ENCODE results near the gene HHAT. TPM values are rescaled to one million over a fixed set of nuclear protein-coding genes. Genes with fewer than 3 reads are reported as not detected.
"Not testable (repeated sequence)": the region's sequence is repeated elsewhere in the genome, so short reads cannot be mapped to it uniquely, and the experiment has no call there.

The HHAT gene
- polyA plus RNA-seq, 4 donors = 12.7 to 14.2 (median 13.9) TPM

- not testable (repeated sequence) for DNase-seq (ENCODE audit: low read depth in 4 of 4, low spot score in 2 of 4)
Observed at GRCh38 chr1:210354305-210354704, 25.6 kb downstream of the HHAT start.

GRCh38 chr1:210358626-210359025 lies 29.9 kb downstream of the HHAT start:
- no peak for DNase-seq (ENCODE audit: low read depth in 4 of 4, low spot score in 2 of 4)

- no peak for DNase-seq (ENCODE audit: low read depth in 4 of 4, low spot score in 2 of 4)
Observed at GRCh38 chr1:210359255-210359654, 30.6 kb downstream of the HHAT start.

GRCh38 chr1:210360852-210361477 lies 32.3 kb downstream of the HHAT start:
- peak in 1 of 4 donors; percentile 49 for DNase-seq (ENCODE audit: low read depth in 4 of 4, low spot score in 2 of 4)

- DNase-seq (ENCODE audit: low read depth in 4 of 4, low spot score in 2 of 4) = no peak
Observed at GRCh38 chr1:210361665-210362064, 33.0 kb downstream of the HHAT start.

GRCh38 chr1:210362526-210362925 lies 33.8 kb downstream of the HHAT start:
- no peak for DNase-seq (ENCODE audit: low read depth in 4 of 4, low spot score in 2 of 4)

- DNase-seq (ENCODE audit: low read depth in 4 of 4, low spot score in 2 of 4) = no peak
Observed at GRCh38 chr1:210363119-210363518, 34.4 kb downstream of the HHAT start.

- no peak for DNase-seq (ENCODE audit: low read depth in 4 of 4, low spot score in 2 of 4)
Observed at GRCh38 chr1:210364479-210364878, 35.8 kb downstream of the HHAT start.

GRCh38 chr1:210366767-210367166 lies 38.1 kb downstream of the HHAT start:
- DNase-seq (ENCODE audit: low read depth in 4 of 4, low spot score in 2 of 4) = no peak

- no peak for DNase-seq (ENCODE audit: low read depth in 4 of 4, low spot score in 2 of 4)
Observed at GRCh38 chr1:210367566-210367965, 38.9 kb downstream of the HHAT start.

- DNase-seq (ENCODE audit: low read depth in 4 of 4, low spot score in 2 of 4) = no peak
Observed at GRCh38 chr1:210369425-210369824, 40.7 kb downstream of the HHAT start.

- DNase-seq (ENCODE audit: low read depth in 4 of 4, low spot score in 2 of 4) = no peak
Observed at GRCh38 chr1:210371916-210372315, 43.2 kb downstream of the HHAT start.

GRCh38 chr1:210372491-210372890 lies 43.8 kb downstream of the HHAT start:
- DNase-seq (ENCODE audit: low read depth in 4 of 4, low spot score in 2 of 4) = no peak

GRCh38 chr1:210372931-210373627 lies 44.4 kb downstream of the HHAT start:
- no peak for DNase-seq (ENCODE audit: low read depth in 4 of 4, low spot score in 2 of 4)

- no peak for DNase-seq (ENCODE audit: low read depth in 4 of 4, low spot score in 2 of 4)
Observed at GRCh38 chr1:210373628-210373877, 44.9 kb downstream of the HHAT start.

- no peak for DNase-seq (ENCODE audit: low read depth in 4 of 4, low spot score in 2 of 4)
Observed at GRCh38 chr1:210373878-210374599, 45.3 kb downstream of the HHAT start.

GRCh38 chr1:210374600-210374953 lies 45.9 kb downstream of the HHAT start:
- DNase-seq (ENCODE audit: low read depth in 4 of 4, low spot score in 2 of 4) = no peak

GRCh38 chr1:210376836-210377372 lies 48.2 kb downstream of the HHAT start:
- no peak for DNase-seq (ENCODE audit: low read depth in 4 of 4, low spot score in 2 of 4)

GRCh38 chr1:210377731-210378333 lies 49.1 kb downstream of the HHAT start:
- no peak for DNase-seq (ENCODE audit: low read depth in 4 of 4, low spot score in 2 of 4)

GRCh38 chr1:210378736-210379135 lies 50.0 kb downstream of the HHAT start:
- DNase-seq (ENCODE audit: low read depth in 4 of 4, low spot score in 2 of 4) = no peak

- DNase-seq (ENCODE audit: low read depth in 4 of 4, low spot score in 2 of 4) = no peak
Observed at GRCh38 chr1:210381934-210382333, 53.2 kb downstream of the HHAT start.

Data from left renal cortex interstitium (tissue), 4 donors.